Subcutaneous adipose tissue (tissue), 4 donors: ENCODE data around the gene TMEM11. TPM values are rescaled to one million over a fixed set of nuclear protein-coding genes. Genes with fewer than 3 reads are reported as not detected.

ENCODE experiments used
- total RNA-seq, 4 donors: library from RNA; depleted of rRNA; stranded (reverse); fragments of >200 nt; gene quantifications; one replicate each; pipeline ENCODE4 v1.1.0, GENCODE V29; 2016
- TF ChIP-seq, protein P1 (sequence below): fragments of 450-650 bp; IDR thresholded peaks from one replicate; pipeline ENCODE4 v1.5.1; 2016; ENCODE audit warnings: low read depth, mild to moderate bottlenecking, control low read depth, antibody characterized with exemption, moderate library complexity

The TMEM11 gene
- total RNA-seq, 4 donors from 2014 or later, result 22.0 to 30.1 (median 26.4) TPM

DNA sequence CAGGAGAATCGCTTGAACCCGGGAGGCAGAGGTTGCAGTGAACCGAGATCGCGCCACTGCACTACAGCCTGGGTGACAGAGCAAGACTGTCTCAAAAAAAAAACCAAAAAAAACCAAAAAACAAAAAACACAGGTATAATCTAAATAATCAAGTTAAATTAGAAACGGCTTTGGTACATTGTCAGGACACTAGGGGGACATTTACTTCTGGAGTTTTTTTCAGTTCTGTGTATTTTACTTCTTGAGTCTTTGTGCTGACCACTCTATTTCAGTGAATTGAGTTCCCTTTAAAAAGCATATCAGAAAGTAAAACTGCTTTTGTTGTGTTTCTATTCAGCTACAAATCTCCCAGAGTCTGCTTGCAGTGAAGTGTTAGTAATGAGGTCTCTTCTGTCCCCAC lies 50.9 kb downstream of the TMEM11 start:
- TF ChIP-seq, protein P1, sequence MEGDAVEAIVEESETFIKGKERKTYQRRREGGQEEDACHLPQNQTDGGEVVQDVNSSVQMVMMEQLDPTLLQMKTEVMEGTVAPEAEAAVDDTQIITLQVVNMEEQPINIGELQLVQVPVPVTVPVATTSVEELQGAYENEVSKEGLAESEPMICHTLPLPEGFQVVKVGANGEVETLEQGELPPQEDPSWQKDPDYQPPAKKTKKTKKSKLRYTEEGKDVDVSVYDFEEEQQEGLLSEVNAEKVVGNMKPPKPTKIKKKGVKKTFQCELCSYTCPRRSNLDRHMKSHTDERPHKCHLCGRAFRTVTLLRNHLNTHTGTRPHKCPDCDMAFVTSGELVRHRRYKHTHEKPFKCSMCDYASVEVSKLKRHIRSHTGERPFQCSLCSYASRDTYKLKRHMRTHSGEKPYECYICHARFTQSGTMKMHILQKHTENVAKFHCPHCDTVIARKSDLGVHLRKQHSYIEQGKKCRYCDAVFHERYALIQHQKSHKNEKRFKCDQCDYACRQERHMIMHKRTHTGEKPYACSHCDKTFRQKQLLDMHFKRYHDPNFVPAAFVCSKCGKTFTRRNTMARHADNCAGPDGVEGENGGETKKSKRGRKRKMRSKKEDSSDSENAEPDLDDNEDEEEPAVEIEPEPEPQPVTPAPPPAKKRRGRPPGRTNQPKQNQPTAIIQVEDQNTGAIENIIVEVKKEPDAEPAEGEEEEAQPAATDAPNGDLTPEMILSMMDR, result no peak

DNA sequence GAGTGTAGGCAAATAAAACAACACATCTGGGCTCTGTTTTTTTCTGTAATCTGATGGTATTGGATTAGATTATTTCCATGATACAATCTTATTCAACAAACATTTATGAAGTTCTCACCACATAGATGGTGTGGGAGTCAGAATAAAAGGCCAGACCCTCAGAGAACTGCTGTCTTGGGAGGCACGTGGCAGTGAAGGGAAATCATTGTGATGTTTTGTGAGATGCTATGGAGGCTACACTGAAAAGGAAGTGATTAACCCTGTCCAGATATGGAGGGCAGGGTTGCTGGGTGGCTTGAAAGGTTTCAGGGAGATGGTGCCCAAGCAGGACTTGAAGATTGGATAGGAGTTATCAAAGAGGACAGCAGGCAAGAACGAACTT lies 51.6 kb downstream of the TMEM11 start:
- TF ChIP-seq, protein P1, result no peak

DNA sequence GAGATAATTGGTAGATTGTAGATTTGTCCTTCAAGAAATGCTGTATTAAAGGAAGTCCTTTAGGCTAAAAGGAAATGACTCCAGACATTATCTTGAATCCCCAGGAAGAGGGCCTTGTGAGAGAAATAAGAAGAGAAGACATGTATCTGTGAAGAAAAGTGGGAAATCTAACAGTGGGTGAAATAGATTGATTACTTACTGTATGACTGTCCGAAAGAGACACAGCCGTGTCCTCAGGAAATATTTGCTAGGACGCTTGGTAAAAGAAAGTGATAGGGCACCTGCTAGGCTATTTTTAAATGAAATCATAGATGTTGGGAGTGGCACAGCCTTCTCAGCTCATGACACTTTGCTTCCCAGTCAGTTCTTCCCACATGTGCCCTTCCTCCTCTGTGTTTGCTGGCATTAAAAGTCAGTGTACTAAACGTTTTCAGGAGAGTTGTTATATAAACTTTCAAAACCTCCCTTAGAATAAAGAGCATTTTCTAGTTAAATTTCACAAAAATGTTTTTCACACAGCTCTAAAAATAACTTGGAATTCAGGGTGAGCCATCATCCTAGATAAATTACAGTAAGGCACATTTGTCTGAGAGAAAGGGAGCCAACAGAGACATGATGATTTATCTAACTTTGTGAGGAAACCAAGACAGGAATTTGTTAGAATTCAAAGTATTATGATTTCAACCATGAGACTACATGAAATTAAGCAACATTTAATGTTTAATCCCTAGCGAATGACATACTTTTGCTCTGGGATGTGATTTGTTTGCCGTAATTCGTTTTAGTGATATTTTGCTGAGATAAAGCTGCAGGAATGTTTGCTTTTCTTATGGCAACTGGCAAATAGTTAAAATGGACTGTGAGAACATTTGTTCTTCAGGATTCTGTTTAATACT lies 52.2 kb downstream of the TMEM11 start:
- TF ChIP-seq, protein P1, result no peak

DNA sequence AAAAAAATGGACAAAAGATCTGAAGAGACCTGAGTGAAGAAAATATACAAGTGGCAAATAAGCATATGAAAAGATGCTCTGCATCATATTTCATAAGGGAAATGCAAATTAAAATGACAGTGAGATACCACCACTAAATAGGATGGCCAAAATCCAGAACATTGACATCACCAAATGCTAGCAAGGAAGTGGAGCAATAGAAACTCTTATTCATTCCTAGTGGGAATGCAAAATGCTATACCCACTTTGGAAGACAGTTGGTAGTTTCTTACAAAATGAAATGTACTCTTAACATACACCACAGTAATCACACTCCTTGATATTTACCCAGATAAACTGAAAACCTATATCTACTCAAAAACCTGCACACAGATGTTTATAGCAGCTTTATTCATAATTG lies 53.6 kb downstream of the TMEM11 start:
- TF ChIP-seq, protein P1, result no peak

DNA sequence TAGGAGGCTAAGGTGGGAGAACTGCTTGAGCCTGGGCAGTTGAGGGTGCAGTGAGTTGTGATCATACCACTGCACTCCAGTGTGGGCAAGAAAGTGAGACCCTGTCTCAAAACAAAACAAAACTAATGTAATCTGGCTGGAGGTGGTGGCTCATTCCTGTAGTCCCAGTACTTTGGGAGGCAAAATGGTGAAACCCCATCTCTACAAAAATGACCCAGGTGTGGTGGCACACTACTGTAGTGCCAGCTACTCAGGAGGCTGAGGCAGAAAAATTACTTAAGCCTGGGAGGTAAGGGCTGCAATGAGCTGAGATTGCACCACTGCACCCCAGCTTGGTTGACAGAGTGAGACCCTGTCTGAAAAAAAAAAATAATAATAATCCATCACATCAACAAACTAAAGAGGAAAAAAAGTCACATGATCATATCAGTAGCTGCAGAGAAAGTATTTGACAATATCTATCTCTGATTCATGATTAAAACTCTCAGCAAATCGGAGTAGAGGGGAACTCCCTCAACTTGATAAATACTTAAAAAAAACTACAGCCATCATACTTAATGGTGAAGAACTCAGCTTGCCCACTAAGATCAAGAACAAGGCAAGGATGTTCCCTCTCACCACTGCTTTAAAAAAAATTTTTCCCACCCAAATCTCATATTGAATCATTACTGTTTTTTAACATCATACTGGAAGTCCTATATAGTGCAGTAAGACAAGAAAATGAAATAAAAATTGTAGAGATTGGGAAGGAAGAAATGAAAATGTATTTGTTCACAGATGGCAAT lies 56.2 kb downstream of the TMEM11 start:
- TF ChIP-seq, protein P1, result no peak

DNA sequence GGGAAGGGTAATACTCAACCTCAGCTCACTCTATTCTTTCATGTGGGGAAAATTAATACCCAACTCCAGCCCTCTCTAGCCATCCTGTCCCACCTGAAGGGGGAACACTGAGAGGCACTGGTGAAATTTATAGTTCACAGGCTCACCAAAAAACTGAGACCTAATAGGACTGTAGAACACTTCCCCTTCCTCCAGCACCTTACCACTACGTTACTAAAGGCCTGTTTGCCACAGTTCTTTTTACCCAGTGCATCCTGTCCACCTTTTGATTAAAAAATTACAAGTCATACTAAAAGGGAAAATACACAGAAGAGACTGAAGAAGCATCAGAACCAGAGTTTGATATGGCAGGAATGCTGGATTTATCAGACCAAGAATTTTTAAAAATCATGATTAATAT lies 61.2 kb downstream of the TMEM11 start:
- TF ChIP-seq, protein P1, result no peak

- TF ChIP-seq, protein P1, result no peak
Observed at GRCh38 chr17:21149621-21150020, 64.3 kb downstream of the TMEM11 start.
